Transverse colon (tissue), 4 donors: ENCODE measurements around the gene GNA12. TPM values are rescaled to one million over a fixed set of nuclear protein-coding genes. Genes with fewer than 3 reads are reported as not detected.

Experiments used
- DNase-seq: peaks from one replicate; pipeline ENCODE4 v3.0.0-alpha.2; 2019
- H3K27ac ChIP-seq, 4 donors: fragments of 200-600 bp; sonication (generic); 2 replicates each; pipeline ENCODE4 v1.5.1; 2016 to 2018; ENCODE audit warnings: inconsistent platforms in 4 of 4
- H3K27me3 ChIP-seq: fragments of 200-600 bp; sonication (generic); 2 replicates; pipeline ENCODE4 v1.5.1; 2017; ENCODE audit warnings: inconsistent platforms
- H3K36me3 ChIP-seq, 4 donors: fragments of 200-600 bp; sonication (generic); 2 replicates each; pipeline ENCODE4 v1.5.1; 2017 to 2019; ENCODE audit warnings: inconsistent platforms in 4 of 4
- H3K4me1 ChIP-seq, 4 donors: fragments of 200-600 bp; sonication (generic); 2 replicates each; pipeline ENCODE4 v1.5.1; 2017 to 2020; ENCODE audit warnings: inconsistent platforms in 4 of 4
- H3K4me3 ChIP-seq, 4 donors: fragments of 200-600 bp; sonication (generic); 1 replicate in 1 of 4; 2 replicates in 3 of 4; pipeline versions ENCODE4 v1.5.1 to v1.6.1; 2017 to 2019; ENCODE audit warnings: inconsistent platforms in 4 of 4
- H3K9me3 ChIP-seq, 2 donors: fragments of 200-600 bp; sonication (generic); 2 replicates each; pipeline ENCODE4 v1.5.1; 2017 to 2019; ENCODE audit warnings: inconsistent platforms in 2 of 2
- EP300 ChIP-seq: sonication (generic); formaldehyde crosslinking; IDR thresholded peaks from one replicate; pipeline ENCODE4 v1.6.1; 2017; ENCODE audit warnings: antibody characterized with exemption, low read depth
- POLR2A ChIP-seq: fragments of 450-650 bp; IDR thresholded peaks from one replicate; pipeline ENCODE4 v1.6.1; 2016; ENCODE audit warnings: antibody characterized with exemption, mild to moderate bottlenecking, moderate library complexity
- POLR2AphosphoS5 ChIP-seq, 3 donors: sonication (generic); formaldehyde crosslinking; IDR thresholded peaks; one replicate each; pipeline ENCODE4 v1.6.1; 2016; ENCODE audit warnings: antibody characterized with exemption in 3 of 3
- WGBS, 2 donors: methylation state at CpG; one replicate each; pipeline ENCODE4 v1.1.5; 2018; ENCODE audit warnings: low coverage in 1 of 2; 5-methylcytosine and 5-hydroxymethylcytosine counted together
- in situ Hi-C, 4 donors: fragments of 200-750 bp; cut with MboI; loops; one replicate each; pipeline versions ENCODE4 v1.15.0 to v1.15.1; 2017; ENCODE audit warnings: low sequenced_read_pairs in 3 of 4, low pct_ligation_motif_present in 1 of 4, low pct_unique_long_range_greater_than_20kb in 1 of 4
- intact Hi-C: fragments of 100-400 bp; cut with DNase I; formaldehyde crosslinking; loops from one replicate; pipeline ENCODE4 v1.15.1; 2023; ENCODE audit warnings: low total_unique reads
- total RNA-seq, 4 donors: library from RNA; depleted of rRNA; stranded (reverse); fragments of >200 nt; gene quantifications; one replicate each; pipeline ENCODE4 v1.1.0, GENCODE V29; 2016
- TF ChIP-seq, protein P1 (sequence below), 5 experiments: fragments of 200-600 bp in 3 of 5; fragments of 450-650 bp in 2 of 5; sonication (generic) in 3 of 5; IDR thresholded peaks; 1 replicate in 2 of 5; 2 replicates in 3 of 5; pipeline ENCODE4 v1.5.1; 2016 to 2017; ENCODE audit warnings: antibody characterized with exemption in 5 of 5, inconsistent platforms in 3 of 5, mild to moderate bottlenecking in 2 of 5, moderate library complexity in 1 of 5

The GNA12 gene
- total RNA-seq, 4 donors from 2014 or later, result 18.9 to 39.6 (median 22.2) TPM

GRCh38 chr7:2776401-2776800 lies 67.7 kb downstream of the GNA12 start:
- DNase-seq, result no peak
- Histone ChIP-seq H3K27ac (peak overlapping the region in 2 of 4 donors; percentile 54 to 65), H3K27me3 (no peaks in the 10 kb centered on the region), H3K4me3 (no peak overlapping the region), H3K36me3 (no peaks in the 10 kb centered on the region), H3K9me3 (no peaks in the 10 kb centered on the region), H3K4me1 (peaks cover 0 to 7% (median 0%) of the 10 kb centered on the region in 4 donors)
- TF ChIP-seq POLR2AphosphoS5 (IDR thresholded peaks at IDR 0.05), result no peak
- TF ChIP-seq POLR2A, result no peak
- no peak for TF ChIP-seq EP300
- TF ChIP-seq, protein P1, sequence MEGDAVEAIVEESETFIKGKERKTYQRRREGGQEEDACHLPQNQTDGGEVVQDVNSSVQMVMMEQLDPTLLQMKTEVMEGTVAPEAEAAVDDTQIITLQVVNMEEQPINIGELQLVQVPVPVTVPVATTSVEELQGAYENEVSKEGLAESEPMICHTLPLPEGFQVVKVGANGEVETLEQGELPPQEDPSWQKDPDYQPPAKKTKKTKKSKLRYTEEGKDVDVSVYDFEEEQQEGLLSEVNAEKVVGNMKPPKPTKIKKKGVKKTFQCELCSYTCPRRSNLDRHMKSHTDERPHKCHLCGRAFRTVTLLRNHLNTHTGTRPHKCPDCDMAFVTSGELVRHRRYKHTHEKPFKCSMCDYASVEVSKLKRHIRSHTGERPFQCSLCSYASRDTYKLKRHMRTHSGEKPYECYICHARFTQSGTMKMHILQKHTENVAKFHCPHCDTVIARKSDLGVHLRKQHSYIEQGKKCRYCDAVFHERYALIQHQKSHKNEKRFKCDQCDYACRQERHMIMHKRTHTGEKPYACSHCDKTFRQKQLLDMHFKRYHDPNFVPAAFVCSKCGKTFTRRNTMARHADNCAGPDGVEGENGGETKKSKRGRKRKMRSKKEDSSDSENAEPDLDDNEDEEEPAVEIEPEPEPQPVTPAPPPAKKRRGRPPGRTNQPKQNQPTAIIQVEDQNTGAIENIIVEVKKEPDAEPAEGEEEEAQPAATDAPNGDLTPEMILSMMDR (IDR thresholded peaks at IDR 0.05), result no peak
- in situ Hi-C loops, result no loop called here
- WGBS, 2 donors, result 94 to 100% methylated on average over 1 to 12 of the region's 12 CpGs
- intact Hi-C loops, result no loop called here

DNA sequence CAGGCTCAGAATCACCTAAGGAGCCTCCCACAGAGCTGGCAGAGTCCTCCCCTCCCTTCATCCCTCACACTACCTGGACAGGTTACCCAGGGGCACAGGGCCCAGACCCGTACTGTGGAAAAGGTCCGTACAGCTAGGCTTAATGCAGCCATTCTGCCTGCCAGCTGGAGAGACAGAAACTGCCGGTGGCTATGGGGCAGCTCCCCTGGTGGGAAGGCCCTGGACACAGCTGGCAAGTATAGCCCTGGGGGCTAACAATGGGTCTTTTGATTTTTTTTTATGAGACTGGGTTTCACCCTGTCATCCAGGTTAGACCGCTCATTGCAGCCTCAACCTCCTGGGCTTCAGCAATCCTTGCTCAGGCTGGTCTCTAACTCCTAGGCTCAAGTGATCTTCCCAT lies 68.3 kb downstream of the GNA12 start:
- Histone ChIP-seq H3K9me3 (no peaks in the 10 kb centered on the region), H3K27ac (peak overlapping the region; percentile 7 to 65 (median 38)), H3K27me3 (no peaks in the 10 kb centered on the region), H3K4me1 (peaks cover 0 to 7% (median 0%) of the 10 kb centered on the region in 4 donors), H3K4me3 (no peak overlapping the region), H3K36me3 (no peaks in the 10 kb centered on the region)
- 97 to 100% methylated on average over 1 to 4 of the region's 4 CpGs for WGBS, 2 donors
- DNase-seq, result no peak
- TF ChIP-seq, protein P1 (IDR thresholded peaks at IDR 0.05), result no peak
- no peak for TF ChIP-seq EP300
- TF ChIP-seq POLR2AphosphoS5 (IDR thresholded peaks at IDR 0.05), result no peak
- TF ChIP-seq POLR2A, result no peak
- in situ Hi-C loops (no loop called here), intact Hi-C loops (no loop called here)

DNA sequence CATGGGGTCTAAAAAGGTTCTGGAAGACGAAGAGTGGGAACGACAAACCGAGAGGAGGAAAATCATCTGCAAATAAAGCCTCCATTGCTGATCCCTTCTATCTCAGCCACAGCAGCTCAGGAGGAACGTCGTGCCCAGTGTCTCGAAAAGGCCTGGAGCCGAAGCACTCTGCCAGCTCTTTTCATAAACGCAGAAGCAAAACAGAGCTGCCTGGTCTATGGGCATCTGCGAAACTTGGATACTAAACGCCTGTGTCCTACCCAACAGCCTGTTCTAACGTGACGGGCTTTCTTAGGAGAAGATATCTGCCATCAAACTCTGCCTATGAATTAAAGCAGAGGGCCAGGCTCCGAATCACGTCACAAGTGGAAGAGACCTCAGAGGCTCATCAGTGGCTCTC lies 68.7 kb downstream of the GNA12 start:
- TF ChIP-seq POLR2AphosphoS5 (IDR thresholded peaks at IDR 0.05) (no peak), EP300 (no peak), POLR2A (no peak)
- TF ChIP-seq, protein P1 (IDR thresholded peaks at IDR 0.05), result no peak
- Histone ChIP-seq H3K4me3 (no peak overlapping the region), H3K27me3 (no peaks in the 10 kb centered on the region), H3K9me3 (no peaks in the 10 kb centered on the region), H3K27ac (peak overlapping the region; percentile 7 to 65 (median 38)), H3K36me3 (no peaks in the 10 kb centered on the region), H3K4me1 (peaks cover 0 to 7% (median 0%) of the 10 kb centered on the region in 4 donors)
- 85 to 89% methylated on average over 7 to 14 of the region's 14 CpGs for WGBS, 2 donors
- in situ Hi-C loops (no loop called here), intact Hi-C loops (no loop called here)
- DNase-seq, result no peak

DNA sequence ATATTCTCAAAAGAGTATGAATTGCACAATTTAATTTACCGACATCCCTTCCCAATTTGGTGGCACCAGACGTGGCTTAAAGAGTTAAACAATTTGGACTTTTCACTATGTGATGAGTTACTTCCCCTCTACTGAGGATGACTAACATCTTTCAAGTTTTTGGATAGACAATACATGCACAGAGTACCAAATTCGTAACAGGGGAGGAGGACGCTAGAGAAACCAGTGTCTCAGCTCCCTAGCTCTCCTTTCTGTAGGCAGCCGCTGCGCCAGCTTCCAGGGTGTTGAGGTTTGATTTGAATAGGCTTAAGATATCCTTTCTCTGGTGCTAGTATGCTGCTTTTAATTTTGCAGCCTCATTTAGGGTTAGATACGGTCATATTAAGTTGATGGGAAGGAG lies 69.2 kb downstream of the GNA12 start:
- DNase-seq, result no peak
- Histone ChIP-seq H3K9me3 (no peaks in the 10 kb centered on the region), H3K4me3 (no peak overlapping the region), H3K27ac (peak overlapping the region; percentile 7 to 65 (median 38)), H3K4me1 (peaks cover 0 to 7% (median 0%) of the 10 kb centered on the region in 4 donors), H3K36me3 (no peaks in the 10 kb centered on the region), H3K27me3 (no peaks in the 10 kb centered on the region)
- WGBS, 2 donors, result 71 to 88% methylated on average over 7 of the region's 7 CpGs
- intact Hi-C loops (no loop called here), in situ Hi-C loops (no loop called here)
- no peak for TF ChIP-seq POLR2AphosphoS5 (IDR thresholded peaks at IDR 0.05)
- TF ChIP-seq, protein P1 (IDR thresholded peaks at IDR 0.05), result no peak
- no peak for TF ChIP-seq POLR2A
- TF ChIP-seq EP300, result no peak
